Astrocyte (in vitro differentiated cells and primary cell): Measurements from ENCODE around the gene CDC20B. TPM values are rescaled to one million over a fixed set of nuclear protein-coding genes. Genes with fewer than 3 reads are reported as not detected.

Source experiments
- DNase-seq: peaks from one replicate; pipeline ENCODE4 v3.0.0-alpha.2; 2010; ENCODE audit warnings: low read depth
- FAIRE-seq: peaks from 2 replicates; lab custom pipeline; 2011; peaks lifted over from hg19 to GRCh38; lab: Jason Lieb, UNC
- H2AFZ ChIP-seq: 2 replicates; pipeline ENCODE4 v1.6.0; 2012; ENCODE audit warnings: low read depth, low read length, inconsistent platforms
- H3K27ac ChIP-seq: 2 replicates; pipeline ENCODE4 v1.5.1; 2011; ENCODE audit warnings: low read depth, low read length, inconsistent platforms
- H3K27me3 ChIP-seq: 2 replicates; pipeline ENCODE4 v1.6.0; 2011; ENCODE audit warnings: low read length, inconsistent platforms; ENCODE audit not compliant: insufficient read depth
- H3K36me3 ChIP-seq: 2 replicates; pipeline ENCODE4 v1.5.1; 2011; ENCODE audit warnings: low read length, inconsistent platforms; ENCODE audit not compliant: insufficient read depth
- H3K4me1 ChIP-seq: 2 replicates; pipeline ENCODE4 v1.5.1; 2011; ENCODE audit warnings: low read length, inconsistent platforms; ENCODE audit not compliant: insufficient read depth
- H3K4me2 ChIP-seq: 2 replicates; pipeline ENCODE4 v1.6.0; 2012; ENCODE audit warnings: low read length, inconsistent platforms
- H3K4me3 ChIP-seq: 2 replicates; pipeline ENCODE4 v1.5.1; 2011; ENCODE audit warnings: low read depth, mild to moderate bottlenecking, low read length, inconsistent platforms; ENCODE audit not compliant: insufficient read depth
- H3K79me2 ChIP-seq: 2 replicates; pipeline ENCODE4 v1.6.0; 2012; ENCODE audit warnings: mild to moderate bottlenecking, low read length, inconsistent platforms; ENCODE audit not compliant: insufficient read depth
- H3K9ac ChIP-seq: 2 replicates; pipeline ENCODE4 v1.6.0; 2012; ENCODE audit warnings: mild to moderate bottlenecking, low read length, inconsistent platforms
- H3K9me3 ChIP-seq: 2 replicates; pipeline ENCODE4 v1.5.1; 2012; ENCODE audit warnings: low read depth, mild to moderate bottlenecking, low read length, inconsistent platforms; ENCODE audit not compliant: insufficient read depth
- H4K20me1 ChIP-seq: 2 replicates; pipeline ENCODE4 v1.6.0; 2012; ENCODE audit warnings: low read length, inconsistent platforms; ENCODE audit not compliant: insufficient read depth
- H3K27ac Mint-ChIP-seq: one replicate; pipeline ENCODE4 v1.8.0; 2021; ENCODE audit warnings: mild to moderate bottlenecking, mixed read lengths; ENCODE audit not compliant: unreplicated experiment
- H3K27me3 Mint-ChIP-seq: one replicate; pipeline ENCODE4 v1.8.0; 2021; ENCODE audit warnings: low read depth, mixed read lengths; ENCODE audit not compliant: unreplicated experiment
- H3K36me3 Mint-ChIP-seq: one replicate; pipeline ENCODE4 v1.8.0; 2021; ENCODE audit warnings: low read depth, mixed read lengths; ENCODE audit not compliant: unreplicated experiment
- H3K4me1 Mint-ChIP-seq: one replicate; pipeline ENCODE4 v1.8.0; 2021; ENCODE audit warnings: low read depth, mixed read lengths; ENCODE audit not compliant: unreplicated experiment
- H3K4me3 Mint-ChIP-seq: one replicate; pipeline ENCODE4 v1.8.0; 2021; ENCODE audit warnings: mild to moderate bottlenecking, moderate library complexity, mixed read lengths; ENCODE audit not compliant: unreplicated experiment
- H3K9me3 Mint-ChIP-seq: one replicate; pipeline ENCODE4 v1.8.0; 2021; ENCODE audit warnings: mild to moderate bottlenecking, mixed read lengths; ENCODE audit not compliant: unreplicated experiment
- CTCF ChIP-seq: IDR thresholded peaks from 2 replicates; pipeline ENCODE4 v1.5.1; 2011; ENCODE audit warnings: low read depth, mild to moderate bottlenecking, inconsistent platforms, low read length, moderate library complexity; ENCODE audit not compliant: insufficient read depth
- EZH2 ChIP-seq: IDR thresholded peaks from 2 replicates; pipeline ENCODE4 v1.6.1; 2012; ENCODE audit warnings: mild to moderate bottlenecking, low read length, inconsistent platforms; ENCODE audit not compliant: insufficient read depth
- total RNA-seq: library from RNA; stranded (reverse); gene quantifications from 2 replicates; pipeline ENCODE4 v1.2.1, GENCODE V29; 2021

The CDC20B gene
- total RNA-seq, 1 donor from 2014 or later = 0.11 TPM

GRCh38 chr5:55188656-55189540, 15.9 kb upstream of the CDC20B start:
- Histone ChIP-seq H3K36me3 (no peaks in the 10 kb centered on the region), H3K4me3 (no peak overlapping the region), H3K9me3 (peaks cover 2% of the 10 kb centered on the region), H3K27me3 (peaks cover 60% of the 10 kb centered on the region), H3K4me2 (no peak overlapping the region), H3K79me2 (no peaks in the 10 kb centered on the region), H4K20me1 (no peaks in the 10 kb centered on the region), H2AFZ (no peak overlapping the region), H3K9ac (no peak overlapping the region), H3K27ac (no peak overlapping the region), H3K4me1 (no peaks in the 10 kb centered on the region)
- no peak for TF ChIP-seq EZH2
- TF ChIP-seq CTCF = no peak
- Mint-ChIP-seq H3K4me3 (no peak overlapping the region), H3K27me3 (peaks cover 46% of the 10 kb centered on the region), H3K4me1 (no peaks in the 10 kb centered on the region), H3K36me3 (no peaks in the 10 kb centered on the region), H3K9me3 (no peaks in the 10 kb centered on the region), H3K27ac (no peak overlapping the region)
- no peak for DNase-seq
- no peak for FAIRE-seq

- H3K36me3 ChIP-seq = no peaks in the 10 kb centered on the region
- H3K27ac Mint-ChIP-seq = no peak overlapping the region
- peaks cover 46% of the 10 kb centered on the region for H3K27me3 ChIP-seq
- no peaks in the 10 kb centered on the region for H3K79me2 ChIP-seq
- DNase-seq (no peak), FAIRE-seq (no peak)
- H3K36me3 Mint-ChIP-seq = no peaks in the 10 kb centered on the region
- no peaks in the 10 kb centered on the region for H4K20me1 ChIP-seq
- TF ChIP-seq CTCF = no peak
- no peak for TF ChIP-seq EZH2
- peaks cover 40% of the 10 kb centered on the region for H3K27me3 Mint-ChIP-seq
- H3K27ac ChIP-seq = no peak overlapping the region
- no peaks in the 10 kb centered on the region for H3K4me1 ChIP-seq
- peaks cover 2% of the 10 kb centered on the region for H3K9me3 ChIP-seq
- H3K4me3 ChIP-seq = no peak overlapping the region
- no peaks in the 10 kb centered on the region for H3K4me1 Mint-ChIP-seq
- no peaks in the 10 kb centered on the region for H3K9me3 Mint-ChIP-seq
- H3K4me2 ChIP-seq = no peak overlapping the region
- no peak overlapping the region for H2AFZ ChIP-seq
- no peak overlapping the region for H3K9ac ChIP-seq
- H3K4me3 Mint-ChIP-seq = no peak overlapping the region
Measured at GRCh38 chr5:55187370-55187769, 14.4 kb upstream of the CDC20B start.

DNA sequence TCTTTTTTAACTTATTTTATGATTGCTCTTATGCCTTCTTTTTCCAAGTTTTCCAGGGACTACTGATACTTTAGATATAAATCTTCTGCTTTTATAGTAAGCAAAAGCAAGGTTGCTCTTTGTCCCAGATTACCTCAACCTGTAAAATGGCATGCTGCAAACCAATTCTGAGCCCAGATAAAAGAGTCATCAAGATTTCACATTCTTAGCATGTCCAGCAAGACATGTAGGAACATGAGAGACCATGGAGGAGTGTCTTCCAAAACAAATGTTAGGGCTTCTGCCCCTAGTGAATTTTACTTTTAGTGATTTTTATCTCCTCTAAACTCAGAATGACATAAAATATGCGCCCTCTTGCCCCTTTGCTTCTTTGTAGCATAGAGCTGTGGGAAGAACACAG, 7.0 kb upstream of the CDC20B start:
- H3K9ac ChIP-seq = no peak overlapping the region
- peaks cover 7% of the 10 kb centered on the region for H3K4me1 ChIP-seq
- Mint-ChIP-seq H3K9me3 (peaks cover 2% of the 10 kb centered on the region), H3K36me3 (no peaks in the 10 kb centered on the region), H3K27ac (no peak overlapping the region), H3K27me3 (peaks cover 48% of the 10 kb centered on the region), H3K4me3 (no peak overlapping the region), H3K4me1 (peaks cover 2% of the 10 kb centered on the region)
- no peak overlapping the region for H2AFZ ChIP-seq
- H4K20me1 ChIP-seq = no peaks in the 10 kb centered on the region
- H3K36me3 ChIP-seq = no peaks in the 10 kb centered on the region
- TF ChIP-seq EZH2 = no peak
- TF ChIP-seq CTCF = no peak
- no peak overlapping the region for H3K4me2 ChIP-seq
- no peaks in the 10 kb centered on the region for H3K79me2 ChIP-seq
- no peaks in the 10 kb centered on the region for H3K9me3 ChIP-seq
- H3K4me3 ChIP-seq = no peak overlapping the region
- DNase-seq (no peak), FAIRE-seq (no peak)
- H3K27ac ChIP-seq = no peak overlapping the region
- H3K27me3 ChIP-seq = peaks cover 69% of the 10 kb centered on the region
